Lower lobe of right lung (tissue), 2 donors: ENCODE measurements around the gene VGLL2. TPM values are rescaled to one million over a fixed set of nuclear protein-coding genes. Genes with fewer than 3 reads are reported as not detected.

ENCODE experiments used
- ATAC-seq, 2 donors: fragments of 200-7000 bp; cut with Tn5 transposase; one replicate each; pipeline ENCODE4 v1.9.1; 2020 to 2022; ENCODE audit warnings: mild to moderate bottlenecking in 2 of 2, moderate library complexity in 2 of 2
- DNase-seq: peaks from one replicate; pipeline ENCODE4 v3.0.0-alpha.2; 2020
- H3K27ac ChIP-seq: fragments of 200-600 bp; one replicate; pipeline ENCODE4 v1.8.0; 2022
- H3K27me3 ChIP-seq: fragments of 200-600 bp; one replicate; pipeline ENCODE4 v1.8.0; 2022; ENCODE audit warnings: low read depth
- H3K36me3 ChIP-seq: fragments of 200-600 bp; one replicate; pipeline ENCODE4 v1.8.0; 2022; ENCODE audit warnings: mild to moderate bottlenecking
- H3K4me1 ChIP-seq: fragments of 200-600 bp; one replicate; pipeline ENCODE4 v1.8.0; 2022
- H3K4me3 ChIP-seq: fragments of 200-600 bp; one replicate; pipeline ENCODE4 v1.8.0; 2022; ENCODE audit warnings: mild to moderate bottlenecking
- H3K9me3 ChIP-seq: fragments of 200-600 bp; one replicate; pipeline ENCODE4 v1.8.0; 2022
- intact Hi-C: fragments of 100-400 bp; cut with DNase I; formaldehyde crosslinking; loops from one replicate; pipeline ENCODE4 v1.11.0; 2022
- total RNA-seq: library from RNA; stranded (reverse); fragmentation: NEBNext Ultra II Directional; extraction: Animal tissue kit (Norgen Biotek cat#: 25700); gene quantifications from one replicate; pipeline ENCODE4 v1.2.1, GENCODE V29; 2021
- TF ChIP-seq, protein P1 (sequence below): fragments of 200-600 bp; IDR thresholded peaks from one replicate; pipeline ENCODE4 v1.8.0; 2022; ENCODE audit warnings: antibody characterized with exemption, mild to moderate bottlenecking
- donor health status: DM: no; HTN: yes; CAD: no; lungs with severe emphysema.

VGLL2 gene
- total RNA-seq, 1 donor from 2014 or later, result not detected

DNA sequence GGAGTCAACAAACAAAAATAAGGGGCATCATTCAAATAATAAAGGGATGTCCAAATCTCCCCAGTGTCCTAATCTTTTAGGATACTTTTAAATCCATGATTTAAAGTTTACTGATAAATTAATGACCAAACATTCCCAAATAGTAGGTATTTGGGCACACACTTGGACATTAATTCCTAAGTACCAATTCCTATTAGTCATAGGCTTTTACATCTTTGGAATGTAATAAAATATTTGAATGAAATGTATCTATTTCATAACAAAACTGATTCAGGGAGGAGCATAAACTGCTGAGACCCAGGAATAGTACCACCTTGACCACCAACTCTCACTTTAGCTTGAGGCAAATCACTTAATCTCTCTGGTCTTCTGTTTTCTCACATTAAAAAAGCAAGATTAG lies 44.3 kb downstream of the VGLL2 start:
- no peaks in the 10 kb centered on the region for H3K4me1 ChIP-seq
- ATAC-seq (no peak), DNase-seq (no peak)
- peaks cover 4% of the 10 kb centered on the region for H3K36me3 ChIP-seq
- no peaks in the 10 kb centered on the region for H3K9me3 ChIP-seq
- no peak overlapping the region for H3K4me3 ChIP-seq
- intact Hi-C loops, result no loop called here
- no peak overlapping the region for H3K27ac ChIP-seq
- no peaks in the 10 kb centered on the region for H3K27me3 ChIP-seq
- TF ChIP-seq, protein P1, sequence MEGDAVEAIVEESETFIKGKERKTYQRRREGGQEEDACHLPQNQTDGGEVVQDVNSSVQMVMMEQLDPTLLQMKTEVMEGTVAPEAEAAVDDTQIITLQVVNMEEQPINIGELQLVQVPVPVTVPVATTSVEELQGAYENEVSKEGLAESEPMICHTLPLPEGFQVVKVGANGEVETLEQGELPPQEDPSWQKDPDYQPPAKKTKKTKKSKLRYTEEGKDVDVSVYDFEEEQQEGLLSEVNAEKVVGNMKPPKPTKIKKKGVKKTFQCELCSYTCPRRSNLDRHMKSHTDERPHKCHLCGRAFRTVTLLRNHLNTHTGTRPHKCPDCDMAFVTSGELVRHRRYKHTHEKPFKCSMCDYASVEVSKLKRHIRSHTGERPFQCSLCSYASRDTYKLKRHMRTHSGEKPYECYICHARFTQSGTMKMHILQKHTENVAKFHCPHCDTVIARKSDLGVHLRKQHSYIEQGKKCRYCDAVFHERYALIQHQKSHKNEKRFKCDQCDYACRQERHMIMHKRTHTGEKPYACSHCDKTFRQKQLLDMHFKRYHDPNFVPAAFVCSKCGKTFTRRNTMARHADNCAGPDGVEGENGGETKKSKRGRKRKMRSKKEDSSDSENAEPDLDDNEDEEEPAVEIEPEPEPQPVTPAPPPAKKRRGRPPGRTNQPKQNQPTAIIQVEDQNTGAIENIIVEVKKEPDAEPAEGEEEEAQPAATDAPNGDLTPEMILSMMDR, result no peak

DNA sequence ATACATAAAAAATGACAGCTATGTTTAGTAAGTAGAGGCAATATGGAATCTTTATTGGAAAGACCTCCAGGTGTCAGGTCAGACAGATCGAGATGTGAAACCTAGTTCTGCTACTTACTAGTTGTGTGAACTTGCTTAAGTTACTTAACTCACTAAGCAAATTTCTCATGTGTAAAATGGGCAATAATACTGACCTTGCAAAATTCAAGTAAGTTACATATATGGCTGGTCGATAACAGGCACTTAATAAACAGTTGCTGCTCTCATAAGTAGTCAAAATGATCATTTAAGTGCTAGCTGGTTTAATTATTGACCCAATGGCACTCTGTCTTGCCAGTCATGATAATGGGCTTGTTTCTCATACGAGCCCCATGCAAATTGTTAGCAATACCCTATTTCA lies 46.0 kb downstream of the VGLL2 start:
- ATAC-seq (no peak), DNase-seq (no peak)
- no peaks in the 10 kb centered on the region for H3K27me3 ChIP-seq
- H3K4me3 ChIP-seq, result no peak overlapping the region
- H3K4me1 ChIP-seq, result no peaks in the 10 kb centered on the region
- H3K9me3 ChIP-seq, result no peaks in the 10 kb centered on the region
- intact Hi-C loops, result no loop called here
- TF ChIP-seq, protein P1, result no peak
- no peak overlapping the region for H3K27ac ChIP-seq
- H3K36me3 ChIP-seq, result peaks cover 5% of the 10 kb centered on the region

DNA sequence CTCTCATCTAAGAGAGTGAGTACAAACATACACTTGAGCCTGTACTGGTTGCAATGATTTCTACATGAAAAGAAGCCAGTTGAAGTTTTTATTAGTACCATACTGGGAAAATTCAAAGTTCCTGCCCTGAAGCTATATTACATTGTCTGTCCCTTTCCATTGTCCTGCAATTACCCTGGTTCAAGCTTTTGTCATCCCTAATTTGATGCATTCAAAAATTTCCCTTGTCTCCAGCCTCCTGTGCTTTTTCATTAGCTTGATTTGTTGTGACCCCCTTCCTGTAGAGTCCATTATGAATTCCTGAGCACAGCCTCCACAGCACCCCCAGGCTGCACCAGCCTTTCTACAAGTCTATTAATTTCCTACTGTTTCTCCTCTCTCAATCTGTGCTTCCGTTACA lies 46.4 kb downstream of the VGLL2 start:
- no peaks in the 10 kb centered on the region for H3K27me3 ChIP-seq
- TF ChIP-seq, protein P1, result no peak
- H3K9me3 ChIP-seq, result no peaks in the 10 kb centered on the region
- no peak for ATAC-seq
- no peak for DNase-seq
- H3K4me3 ChIP-seq, result no peak overlapping the region
- no peaks in the 10 kb centered on the region for H3K4me1 ChIP-seq
- no peak overlapping the region for H3K27ac ChIP-seq
- H3K36me3 ChIP-seq, result peaks cover 9% of the 10 kb centered on the region
- intact Hi-C loops, result no loop called here

DNA sequence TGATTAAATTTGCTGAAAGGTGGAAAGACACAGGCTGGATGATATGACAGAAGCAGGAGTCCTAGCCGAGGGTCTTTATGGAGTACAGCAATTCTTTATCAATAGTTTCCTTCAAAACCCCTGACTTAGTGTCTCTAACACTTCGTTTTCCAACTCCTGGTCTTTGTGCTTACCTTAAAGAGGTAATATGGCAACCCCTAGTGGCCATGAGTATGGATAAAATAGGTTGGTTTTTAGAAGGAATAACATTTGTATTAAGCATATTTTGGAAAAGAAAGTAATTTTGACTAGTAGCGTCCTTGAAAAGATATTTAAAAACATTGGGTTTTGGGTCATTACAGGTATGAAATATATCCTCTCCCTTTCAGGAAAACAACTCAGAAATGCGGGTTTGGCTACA lies 51.9 kb downstream of the VGLL2 start:
- intact Hi-C loops, result no loop called here
- Histone ChIP-seq H3K27ac (no peak overlapping the region), H3K36me3 (peaks cover 9% of the 10 kb centered on the region), H3K4me3 (no peak overlapping the region), H3K4me1 (no peaks in the 10 kb centered on the region), H3K9me3 (no peaks in the 10 kb centered on the region), H3K27me3 (no peaks in the 10 kb centered on the region)
- DNase-seq (no peak), ATAC-seq (no peak)
- TF ChIP-seq, protein P1, result no peak

Other genes starting within 250 kb of the VGLL2 start
- gene ROS1, start 160.4 kb downstream of the VGLL2 start, total RNA-seq, result 151 TPM
- gene DCBLD1, start 217.1 kb downstream of the VGLL2 start, total RNA-seq, result 18.3 TPM